ENCODE measurements around the gene ZSCAN20. TPM values are rescaled to one million over a fixed set of nuclear protein-coding genes. Genes with fewer than 3 reads are reported as not detected.

ZSCAN20 gene
- total RNA-seq, 1 experiment from 2014 or later: 9.0 TPM

DNA sequence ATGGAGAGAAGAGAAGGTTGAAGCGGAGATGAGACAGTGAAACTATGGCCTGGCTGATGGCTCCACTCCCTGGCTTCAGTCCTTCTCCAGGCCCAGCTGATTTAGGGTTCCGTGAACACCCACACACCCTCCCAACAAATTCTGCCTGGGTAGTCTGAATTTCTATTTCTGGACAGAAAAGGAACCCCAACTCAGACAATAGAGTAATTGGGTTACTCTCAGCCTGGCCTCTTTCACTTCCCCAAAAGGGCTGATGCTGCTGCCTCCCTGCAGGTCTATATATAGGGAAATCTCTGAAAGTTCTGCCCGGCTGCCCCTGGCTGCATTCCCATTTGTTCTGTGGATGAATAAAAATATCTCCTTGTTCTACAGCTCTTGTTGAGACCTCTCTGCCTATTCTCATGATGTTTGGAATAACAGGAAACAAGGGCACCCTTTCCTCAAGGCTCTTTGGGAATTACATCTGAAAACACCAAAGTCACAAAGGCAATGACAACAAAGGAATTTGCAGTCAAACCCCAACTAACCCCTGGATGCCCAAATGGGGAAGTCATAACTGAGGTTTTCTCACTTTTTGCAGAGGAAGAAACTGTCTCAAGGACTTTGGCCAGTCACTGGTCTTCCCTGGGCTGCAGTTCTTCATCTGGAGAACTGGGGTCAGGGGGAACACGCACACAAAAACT, 11.4 kb upstream of the ZSCAN20 start:
- Histone ChIP-seq H3K4me2 (ENCODE audit: low read length) (no peak overlapping the region), H3K79me2 (ENCODE audit: insufficient read depth, low read length) (no peaks in the 10 kb centered on the region), H3K27me3 (ENCODE audit: insufficient read depth, low read length) (no peaks in the 10 kb centered on the region), H3K27ac (ENCODE audit: low read depth, low read length) (no peak overlapping the region), H3K36me3 (ENCODE audit: control insufficient read depth in 1 of 2, insufficient read depth in 2 of 2, low read length in 2 of 2) (no peaks in the 10 kb centered on the region), H2AFZ (ENCODE audit: low read depth, low read length, poor library complexity, severe bottlenecking) (no peak overlapping the region), H3K9me2 (ENCODE audit: insufficient read depth) (no peaks in the 10 kb centered on the region), H3K9me3 (ENCODE audit: control insufficient read depth in 1 of 2, insufficient read depth in 1 of 2, low read depth in 1 of 2, low read length in 2 of 2) (no peaks in the 10 kb centered on the region), H3K4me3 (replicated peaks in 1 of 2; ENCODE audit: low read depth in 1 of 2, low read length in 2 of 2) (no peak overlapping the region), H3K4me1 (ENCODE audit: control insufficient read depth in 1 of 2, insufficient read depth in 2 of 2, low read length in 2 of 2) (peaks cover 25 to 40% of the 10 kb centered on the region in 2 experiments), H4K20me1 (ENCODE audit: insufficient read depth) (no peaks in the 10 kb centered on the region), H3K9ac (ENCODE audit: low read length) (no peak overlapping the region)
- BruUV-seq (replicated peaks): no TSS peak
- ChIA-PET CTCF (interaction anchor here (1.1 to 1.6 kb wide), 3 partner anchors 9 to 334 kb away, joined by 4 to 8 read pairs (median 5); no protein-coding TSS in a partner anchor), POLR2A (interaction anchor here (1.0 to 1.4 kb wide), 2 partner anchors 10 to 20 kb away, joined by 3 read pairs; no protein-coding TSS in a partner anchor), RAD21 (ENCODE audit: low non-redundant PET in 1 of 2, low total read pairs in 2 of 2, uncharacterized antibody in 2 of 2, unreplicated experiment in 2 of 2) (no interaction called here)
- ATAC-seq (no peak), DNase-seq (ENCODE audit: low read depth, low spot score) (no peak)
- intact Hi-C loops (cut with micrococcal nuclease): no loop called here
- no peak for TF ChIP-seq POLR2A (IDR thresholded peaks at IDR 0.05; ENCODE audit: borderline replicate concordance, extremely low read depth, insufficient read depth, insufficient read length)

- no peak for TF ChIP-seq ZNF274 (IDR thresholded peaks at IDR 0.05; ENCODE audit: low read depth, low read length)
- H3K9ac ChIP-seq (ENCODE audit: low read length): no peak overlapping the region
- ChIA-PET POLR2A (no interaction called here), CTCF (interaction anchor here (0.6 kb wide), 1 partner anchor 281 kb away, joined by 3 read pairs; no protein-coding TSS in a partner anchor), RAD21 (ENCODE audit: low non-redundant PET in 1 of 2, low total read pairs in 2 of 2, uncharacterized antibody in 2 of 2, unreplicated experiment in 2 of 2) (interaction anchor here in 1 of 2 experiments (0.6 kb wide), 1 partner anchor 28 kb away, joined by 6 read pairs; no protein-coding TSS in a partner anchor)
- no peak overlapping the region for H3K27ac ChIP-seq (ENCODE audit: low read depth, low read length)
- H3K27me3 ChIP-seq (ENCODE audit: insufficient read depth, low read length): no peaks in the 10 kb centered on the region
- H2AFZ ChIP-seq (ENCODE audit: low read depth, low read length, poor library complexity, severe bottlenecking): no peak overlapping the region
- no peaks in the 10 kb centered on the region for H3K36me3 ChIP-seq (ENCODE audit: control insufficient read depth in 1 of 2, insufficient read depth in 2 of 2, low read length in 2 of 2)
- ATAC-seq: no peak
- H3K79me2 ChIP-seq (ENCODE audit: insufficient read depth, low read length): no peaks in the 10 kb centered on the region
- no peak for DNase-seq (ENCODE audit: low read depth, low spot score)
- H3K9me2 ChIP-seq (ENCODE audit: insufficient read depth): no peaks in the 10 kb centered on the region
- BruUV-seq (replicated peaks): no TSS peak
- H3K4me1 ChIP-seq (ENCODE audit: control insufficient read depth in 1 of 2, insufficient read depth in 2 of 2, low read length in 2 of 2): peaks cover 14 to 26% of the 10 kb centered on the region in 2 experiments
- intact Hi-C loops (cut with micrococcal nuclease): no loop called here
- H3K9me3 ChIP-seq (ENCODE audit: control insufficient read depth in 1 of 2, insufficient read depth in 1 of 2, low read depth in 1 of 2, low read length in 2 of 2): no peaks in the 10 kb centered on the region
- no peaks in the 10 kb centered on the region for H4K20me1 ChIP-seq (ENCODE audit: insufficient read depth)
- H3K4me2 ChIP-seq (ENCODE audit: low read length): no peak overlapping the region
- no peak overlapping the region for H3K4me3 ChIP-seq (replicated peaks in 1 of 2; ENCODE audit: low read depth in 1 of 2, low read length in 2 of 2)
Observed at GRCh38 chr1:33462405-33463164, 9.9 kb upstream of the ZSCAN20 start.

Measured in HCT116 (cell line).